Endometrium (tissue), 2 donors: ENCODE results near the gene IPO5.

Source experiments
- FAIRE-seq: peaks from 2 replicates; lab custom pipeline; 2012; peaks lifted over from hg19 to GRCh38; lab: Jason Lieb, UNC
- donor health status: control.
- donor health status: control.

IPO5 gene

DNA sequence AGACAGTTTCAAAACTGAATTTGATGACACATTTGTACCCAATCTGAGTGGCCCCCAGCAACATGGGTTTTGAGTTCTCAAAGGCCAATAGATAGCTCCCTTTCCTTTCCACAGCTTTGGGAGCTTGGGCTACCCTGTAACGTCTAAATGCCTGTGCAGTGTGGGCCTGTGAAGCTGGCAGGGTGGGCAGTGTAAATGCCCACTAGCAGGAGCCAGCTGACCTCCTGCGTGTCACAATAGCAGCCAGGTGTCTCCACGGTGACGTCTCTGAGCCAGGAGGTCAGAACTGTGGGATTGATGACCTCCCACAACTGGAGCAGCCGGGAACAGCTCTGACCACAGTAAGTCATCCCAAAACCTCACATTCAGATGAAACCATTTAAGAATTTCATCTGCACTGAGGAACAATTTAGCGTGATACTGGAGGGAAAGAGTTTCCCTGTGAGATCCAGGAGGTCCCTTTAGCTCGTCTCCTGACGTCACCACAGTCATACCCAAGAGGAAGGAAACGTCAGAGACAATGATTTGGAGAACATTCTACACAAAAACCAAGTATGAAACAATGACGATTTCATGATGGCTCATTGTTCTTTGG is at the start of gene IPO5:
IPO5 (plus strand) TSS at position 300 of the 595 bp plus-strand sequence. CDS start 23,022 bp downstream, outside the sequence.
- FAIRE-seq = no peak

DNA sequence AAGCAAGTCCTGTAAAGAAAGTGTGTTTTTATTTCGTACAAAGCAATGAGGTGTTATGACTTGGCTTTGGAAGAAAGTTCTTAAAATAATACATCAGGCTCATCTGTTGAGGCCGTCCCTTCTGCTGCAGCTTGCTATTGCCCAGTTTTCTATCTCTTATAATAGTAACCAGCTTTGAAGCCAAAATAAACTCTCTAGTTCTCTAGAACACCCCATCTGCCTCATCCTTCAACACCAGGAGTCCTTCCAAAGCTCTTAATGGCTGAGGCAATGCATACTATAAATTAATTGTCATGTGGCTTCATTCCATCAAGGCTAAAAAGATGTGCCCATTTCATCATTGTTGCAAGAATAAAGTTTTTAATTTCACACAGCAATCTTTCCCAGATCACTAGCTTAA is 49.4 kb upstream of the IPO5 start:
- FAIRE-seq = no peak

DNA sequence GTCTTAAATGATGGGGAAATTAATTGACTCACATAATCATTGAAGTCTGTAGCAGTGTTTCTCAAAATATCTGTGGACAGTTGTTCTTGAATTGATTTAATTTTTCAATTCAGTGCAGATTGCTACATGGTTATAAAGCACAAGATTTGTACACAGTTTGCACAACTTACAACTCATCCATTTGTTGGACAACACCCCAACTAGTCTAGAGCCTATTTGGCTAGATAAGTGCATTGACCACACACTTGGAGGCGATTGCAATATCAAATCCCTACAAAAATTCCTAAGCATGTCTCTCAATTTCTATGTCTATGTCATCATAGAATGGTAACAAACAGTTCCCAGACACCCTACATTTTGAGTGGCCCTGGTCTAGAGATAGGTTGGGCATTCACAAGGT is 48.0 kb upstream of the IPO5 start:
- FAIRE-seq = no peak

DNA sequence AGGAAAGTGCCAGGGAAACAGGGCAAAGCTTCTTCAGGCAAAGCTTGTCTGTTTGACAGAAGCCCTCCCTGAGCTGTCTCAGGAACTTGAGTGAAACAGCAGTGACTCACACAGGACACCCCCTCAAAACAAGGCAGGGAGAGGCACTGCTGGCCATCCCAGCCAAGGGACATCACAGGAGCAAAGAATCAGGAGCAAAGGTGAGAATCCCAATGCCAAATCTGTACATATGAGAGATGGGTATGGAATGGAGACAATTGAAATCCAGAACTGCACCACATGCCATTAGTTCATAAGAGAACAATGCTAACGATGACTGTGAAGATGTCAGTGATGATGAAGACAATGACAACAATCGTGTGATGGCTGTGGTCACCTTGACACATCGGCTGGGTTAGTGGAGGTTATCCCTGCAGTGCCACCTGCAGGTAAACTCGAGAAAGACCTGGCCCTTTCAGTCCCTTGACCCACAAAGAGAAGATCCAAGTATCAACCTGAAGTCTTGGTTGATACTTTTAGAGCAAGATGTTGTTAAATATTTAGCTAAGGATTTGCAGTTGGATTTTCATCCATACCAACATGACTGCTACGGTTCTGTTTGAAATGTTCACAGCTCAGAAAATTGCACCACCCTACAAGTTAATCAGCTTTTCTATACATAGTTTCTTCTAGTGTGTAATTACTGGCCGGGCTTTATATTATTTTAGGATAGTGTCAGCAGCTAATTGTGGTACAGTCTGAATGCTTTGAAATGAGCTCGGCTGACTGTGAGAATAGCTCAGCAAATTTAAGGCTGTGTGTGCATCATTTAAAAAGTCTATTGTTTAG is 42.0 kb upstream of the IPO5 start:
- no peak for FAIRE-seq

DNA sequence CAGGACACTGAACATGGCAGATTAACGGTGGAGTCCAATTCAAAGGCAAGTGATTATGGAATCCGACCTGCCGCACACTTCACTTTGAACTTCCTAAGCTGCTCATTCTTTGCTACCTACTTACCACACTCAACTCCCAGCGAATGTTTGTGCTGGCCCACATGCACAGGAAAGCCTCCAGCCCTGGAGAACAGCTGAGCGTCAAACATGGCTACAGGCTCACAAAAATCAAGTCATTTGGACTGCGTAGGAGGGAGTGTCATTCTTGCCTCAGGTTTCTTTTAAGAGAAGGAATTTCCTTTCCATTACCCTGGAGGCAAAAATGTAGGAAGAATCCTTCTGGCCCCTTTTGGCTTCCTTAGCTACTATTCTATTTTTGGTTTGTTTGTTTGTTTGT is 41.3 kb upstream of the IPO5 start:
- FAIRE-seq = no peak

DNA sequence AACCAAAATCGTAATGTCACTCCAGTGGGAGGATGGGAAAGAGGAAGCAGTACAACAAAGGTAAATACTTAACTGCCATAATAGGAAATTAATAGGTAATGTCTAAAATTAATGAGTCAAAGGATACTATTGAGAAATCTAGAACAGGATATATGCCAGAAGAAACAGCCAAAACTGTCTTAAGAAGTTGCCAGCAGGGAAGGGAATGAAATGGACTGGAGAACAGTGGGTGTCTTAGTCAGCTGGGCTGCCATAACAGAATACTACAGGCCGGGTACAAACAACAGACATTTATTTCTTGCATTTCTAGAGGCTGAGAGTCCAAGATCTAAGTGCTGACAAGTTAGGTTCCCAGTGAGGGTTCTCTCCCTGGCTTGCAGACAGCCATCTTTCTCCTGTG is 40.3 kb upstream of the IPO5 start:
- no peak for FAIRE-seq

DNA sequence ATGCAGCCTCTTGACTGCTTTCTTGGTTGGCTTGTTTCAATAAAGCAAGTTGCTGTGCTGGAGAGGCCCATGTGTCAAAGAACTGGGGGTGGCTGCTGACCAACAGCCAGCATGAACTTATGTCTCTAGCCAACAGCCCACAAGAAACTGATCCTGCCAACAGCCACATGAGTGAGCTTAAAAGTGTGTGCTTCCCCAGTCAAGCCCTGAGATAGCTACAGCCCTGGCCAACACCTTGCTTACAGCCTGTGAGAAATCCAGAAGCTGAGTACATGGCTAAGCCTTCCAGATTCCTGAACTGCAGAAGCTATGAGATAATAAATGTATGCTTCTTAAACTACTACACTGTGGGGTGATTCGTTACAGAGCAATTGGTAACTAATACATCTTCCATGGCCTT is 38.9 kb upstream of the IPO5 start:
- FAIRE-seq = no peak

DNA sequence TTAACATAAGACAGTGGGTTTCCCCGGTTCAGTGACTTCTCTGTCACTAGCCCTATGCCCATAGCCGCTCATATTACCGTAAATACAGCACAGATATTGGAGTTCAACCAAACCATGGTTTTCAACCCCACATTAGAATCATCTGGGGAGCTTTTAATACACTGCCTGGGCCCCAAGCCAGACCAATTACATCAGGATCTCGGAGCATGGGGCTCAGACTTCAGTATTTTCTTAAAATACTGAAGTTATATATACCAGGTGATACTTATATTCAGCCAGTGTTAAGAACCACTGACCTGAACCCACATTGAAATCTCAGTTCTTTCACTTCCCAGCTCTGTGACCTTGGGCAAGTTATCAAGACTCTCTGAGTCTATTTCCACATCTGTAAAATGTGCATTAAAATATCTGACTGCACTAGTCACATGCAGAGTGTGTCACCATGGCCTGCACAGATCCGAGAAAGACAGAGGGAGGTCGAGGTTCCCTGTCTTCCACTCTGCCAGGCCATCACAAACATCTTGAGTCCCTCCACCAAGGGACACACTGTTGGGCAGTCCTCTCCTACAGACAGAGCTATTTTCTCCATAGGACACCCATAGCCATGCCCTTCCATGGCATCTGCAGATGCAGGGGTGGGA is 32.2 kb upstream of the IPO5 start:
- no peak for FAIRE-seq

DNA sequence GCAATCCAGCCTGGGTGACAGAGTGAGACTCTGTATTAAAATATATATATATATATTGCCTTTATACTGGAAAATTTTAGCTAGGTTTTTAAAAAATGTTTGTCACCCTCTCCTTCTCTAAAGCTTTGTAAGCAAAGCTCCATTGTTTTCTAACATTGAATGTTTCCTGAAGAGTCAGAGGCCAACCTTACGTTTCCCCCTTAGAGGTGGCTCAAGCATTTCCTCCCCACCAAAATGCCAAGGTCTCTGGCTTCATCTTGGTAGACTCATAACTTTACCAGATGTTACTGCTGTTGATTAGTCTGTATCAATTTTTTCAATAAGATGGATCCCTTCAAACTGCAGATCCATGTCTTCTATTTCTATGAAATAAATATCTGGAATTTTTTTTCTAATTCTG is 25.2 kb upstream of the IPO5 start:
- no peak for FAIRE-seq

DNA sequence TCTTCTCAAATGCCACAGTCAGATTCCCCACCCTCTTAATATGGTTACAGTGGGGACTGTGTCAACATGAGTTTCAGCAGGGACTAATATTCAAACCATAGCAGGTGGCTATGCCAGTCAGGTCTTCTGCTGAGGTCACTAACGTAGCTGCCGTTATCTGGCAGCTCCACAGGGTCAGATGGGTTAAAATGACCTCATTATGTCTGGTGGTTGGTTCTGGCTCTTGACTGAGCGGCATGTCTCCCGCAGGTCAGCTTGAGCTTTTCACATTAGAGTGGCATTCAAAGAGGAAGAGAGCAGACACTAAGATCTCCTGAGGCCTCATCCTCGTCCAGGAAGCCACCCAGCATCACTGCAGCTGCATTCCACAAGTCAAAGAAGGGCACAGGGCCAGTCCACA is 21.4 kb upstream of the IPO5 start:
- no peak for FAIRE-seq

DNA sequence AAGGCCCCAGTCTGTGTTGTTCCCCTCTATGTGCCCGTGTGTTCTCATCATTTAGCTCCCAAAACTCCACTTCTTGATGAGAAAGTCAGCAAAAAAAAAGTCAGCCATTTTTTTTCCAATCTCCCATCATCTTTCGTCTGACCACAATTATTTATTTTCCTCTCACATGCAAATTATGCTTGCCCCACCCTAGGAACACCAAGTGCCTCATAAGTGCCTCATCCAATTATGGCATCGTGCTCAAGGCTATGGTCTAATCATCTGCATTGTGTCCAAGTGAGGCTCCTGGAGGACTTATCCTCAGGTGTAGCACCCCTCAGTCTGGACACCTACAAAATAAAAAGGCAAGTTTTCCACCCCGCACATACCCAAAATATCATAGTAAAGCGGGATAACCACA is 20.8 kb upstream of the IPO5 start:
- FAIRE-seq = no peak

DNA sequence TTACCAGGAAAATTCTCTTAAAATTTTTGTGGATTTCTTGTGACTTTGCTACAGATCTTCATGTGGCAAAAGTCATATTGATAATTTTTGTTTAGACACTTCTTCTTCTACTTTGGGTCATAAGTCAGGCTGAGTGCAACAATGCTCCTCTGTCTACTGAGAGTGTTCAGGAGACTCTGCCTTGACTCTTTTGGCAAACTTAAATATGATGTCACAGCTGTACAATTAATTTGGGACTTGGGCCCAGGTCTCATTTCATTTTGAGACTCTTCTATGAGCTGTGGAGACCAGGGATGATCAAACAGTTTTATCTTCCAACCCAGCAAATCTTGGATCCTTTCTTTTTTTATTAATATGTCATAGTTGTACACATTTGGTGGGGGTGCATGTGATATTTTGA is 19.7 kb upstream of the IPO5 start:
- FAIRE-seq = no peak

DNA sequence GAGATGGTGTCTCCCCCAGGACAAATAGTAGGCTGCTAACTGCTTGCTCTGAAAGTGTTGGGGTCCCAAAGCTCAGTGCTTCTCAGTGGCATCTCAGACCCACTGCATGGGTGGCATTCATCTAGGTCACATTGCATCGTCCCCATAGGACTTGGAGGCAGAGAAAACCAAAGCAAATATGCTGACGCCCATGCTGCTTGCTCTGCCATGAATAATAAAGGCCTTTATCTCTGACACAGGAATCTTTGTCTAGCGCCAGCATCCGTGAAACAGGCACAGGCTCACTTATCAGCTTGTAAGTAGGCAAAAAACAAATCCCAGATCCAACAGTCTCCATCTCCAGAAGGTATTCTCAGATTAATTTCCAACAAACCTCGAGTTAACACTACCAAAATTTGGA is 18.9 kb upstream of the IPO5 start:
- no peak for FAIRE-seq

DNA sequence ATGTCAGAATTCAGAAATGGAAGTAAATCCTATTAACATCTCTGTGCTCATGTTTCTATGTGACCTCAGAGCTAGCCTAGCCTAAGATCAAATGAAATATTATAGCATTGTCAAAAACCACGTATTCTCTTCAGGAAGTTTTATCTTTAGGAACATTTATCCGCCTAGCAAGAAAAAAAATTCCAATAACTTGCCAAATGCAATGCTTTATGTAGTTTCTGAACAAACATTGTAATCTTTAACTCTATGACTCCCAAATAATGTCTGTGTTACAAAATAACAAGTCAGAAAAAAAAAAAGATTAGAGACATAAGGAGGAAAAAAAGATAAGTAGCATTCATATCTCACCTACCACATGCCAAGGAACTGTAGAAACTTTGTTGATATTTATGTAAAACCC is 18.4 kb upstream of the IPO5 start:
- FAIRE-seq = no peak

DNA sequence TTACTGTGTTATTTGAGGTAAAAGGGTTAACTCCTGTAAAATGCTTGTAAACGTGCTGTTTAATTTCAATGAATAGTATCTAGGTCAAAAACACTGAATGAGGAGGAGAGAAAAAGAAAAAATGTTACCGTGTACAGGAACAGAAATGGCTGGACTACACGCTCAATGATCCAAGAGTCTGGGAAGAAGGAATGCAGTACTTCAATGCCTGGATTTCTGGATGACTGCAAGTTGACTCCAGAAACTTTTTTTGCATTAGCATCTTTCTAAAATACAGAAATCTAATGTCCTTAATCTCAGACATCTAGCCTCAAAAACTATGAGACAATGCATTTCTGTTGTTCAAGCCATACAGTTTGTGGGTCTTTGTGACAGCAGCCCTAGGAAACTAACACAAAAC is 17.4 kb upstream of the IPO5 start:
- FAIRE-seq = no peak

DNA sequence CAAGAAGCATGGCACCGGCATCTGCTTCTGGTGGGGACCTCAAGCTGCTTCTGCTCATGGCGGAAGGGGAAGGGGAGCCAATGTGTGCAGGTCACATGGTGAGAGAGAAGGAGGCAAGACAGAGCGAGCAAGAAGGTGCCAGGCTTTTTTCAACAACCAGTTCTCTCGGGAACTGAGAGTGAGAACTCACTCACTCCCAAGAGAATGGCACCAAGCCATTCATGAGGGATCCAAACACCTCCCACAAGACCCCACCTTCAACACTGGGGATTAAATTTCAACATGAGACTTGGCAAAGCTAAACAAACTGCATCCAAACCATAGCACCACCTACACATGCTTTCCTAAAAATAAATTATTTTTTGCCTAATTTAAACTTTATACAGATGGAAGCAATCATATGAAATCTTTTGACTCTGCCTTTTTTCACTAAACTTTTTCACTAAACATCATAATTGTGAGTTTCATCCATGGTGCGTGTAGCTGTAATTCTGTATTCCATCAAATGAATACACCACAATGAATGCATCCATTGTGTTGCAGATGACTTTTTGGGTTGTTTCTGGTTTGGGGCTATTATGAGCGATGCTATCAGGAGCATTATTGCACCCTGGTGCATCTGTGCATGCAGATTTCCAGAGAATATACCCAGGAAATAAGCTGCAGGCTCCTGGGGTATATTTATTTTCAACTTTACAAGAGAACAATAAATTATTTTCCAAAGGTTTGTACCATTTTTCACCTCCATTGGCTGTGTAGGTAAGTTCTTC is 14.6 kb upstream of the IPO5 start:
- FAIRE-seq = no peak

DNA sequence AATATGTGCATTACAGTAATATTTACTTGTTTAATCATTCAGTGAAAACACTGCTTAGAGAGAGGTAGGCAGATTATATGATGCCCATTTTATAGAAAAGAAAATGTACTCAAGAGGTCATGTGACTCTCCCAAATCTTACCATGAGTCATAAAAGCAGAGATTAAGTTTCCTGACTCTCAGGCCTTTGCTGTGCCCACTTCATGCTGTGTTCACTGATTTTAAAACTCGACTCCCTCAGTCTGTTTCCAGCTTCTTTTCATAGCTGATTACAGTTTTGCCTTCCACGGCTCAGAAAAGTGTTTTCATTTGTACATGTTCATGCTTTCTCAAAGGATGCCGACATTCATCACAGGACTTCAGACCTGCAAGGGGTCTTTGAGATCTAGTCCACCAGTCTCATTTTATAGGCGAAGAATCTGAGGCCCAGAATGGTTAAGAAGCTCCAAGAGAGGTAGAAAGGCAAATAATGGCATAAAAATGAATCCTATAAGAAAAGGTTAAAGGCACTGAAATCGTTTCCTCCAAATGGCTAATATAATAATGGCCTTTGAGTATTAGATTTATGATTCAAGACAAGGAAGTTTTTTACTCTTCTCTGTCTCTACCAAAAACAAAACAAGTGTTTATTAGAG is 9.0 kb upstream of the IPO5 start:
- no peak for FAIRE-seq

DNA sequence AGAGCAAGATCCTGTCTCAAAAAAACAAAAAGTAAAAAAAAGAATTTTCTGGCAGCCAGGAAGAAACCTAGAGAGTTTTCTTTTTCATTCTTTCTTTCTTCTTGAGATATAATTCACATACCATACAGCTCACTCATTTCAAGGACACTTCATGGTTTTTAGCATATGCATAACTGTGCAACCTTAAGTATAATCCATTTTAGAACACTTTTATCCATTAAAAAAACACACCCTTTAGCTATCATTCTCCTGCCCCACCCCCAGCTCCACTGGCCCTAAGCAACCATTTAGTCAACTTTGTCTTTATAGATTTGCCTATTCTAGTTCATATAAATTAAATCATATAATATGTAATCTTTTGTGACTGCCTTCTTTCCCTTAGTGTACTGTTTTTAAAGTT is 8.1 kb upstream of the IPO5 start:
- FAIRE-seq = no peak

DNA sequence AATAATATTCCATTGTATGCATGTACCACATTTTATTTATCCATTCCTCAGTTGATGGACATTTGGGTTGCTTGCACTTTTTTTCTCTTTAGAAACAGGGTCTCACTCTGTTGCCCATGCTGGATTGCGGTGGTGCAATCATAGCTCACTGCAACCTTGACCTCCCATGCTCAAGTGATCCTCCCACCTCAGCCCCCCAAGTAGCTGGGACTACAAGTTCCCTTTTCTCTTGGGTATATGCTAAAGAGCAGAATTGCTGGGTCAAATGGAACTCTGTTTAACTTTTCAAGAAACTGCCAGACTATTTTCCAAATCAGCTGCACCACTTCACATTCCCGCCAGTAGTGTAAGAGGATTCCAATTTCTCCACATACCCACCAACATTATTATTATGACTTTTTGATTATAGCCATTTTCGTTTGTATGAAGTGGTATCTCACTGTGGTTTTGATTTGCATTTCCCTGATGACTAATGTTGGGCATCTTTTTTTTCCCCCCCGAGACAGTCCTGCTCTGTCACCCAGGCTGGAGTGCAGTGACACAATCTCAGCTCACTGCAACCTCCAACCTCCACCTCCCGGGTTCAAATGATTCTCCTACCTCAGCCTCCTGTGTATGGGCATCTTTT is 7.6 kb upstream of the IPO5 start:
- FAIRE-seq = no peak

DNA sequence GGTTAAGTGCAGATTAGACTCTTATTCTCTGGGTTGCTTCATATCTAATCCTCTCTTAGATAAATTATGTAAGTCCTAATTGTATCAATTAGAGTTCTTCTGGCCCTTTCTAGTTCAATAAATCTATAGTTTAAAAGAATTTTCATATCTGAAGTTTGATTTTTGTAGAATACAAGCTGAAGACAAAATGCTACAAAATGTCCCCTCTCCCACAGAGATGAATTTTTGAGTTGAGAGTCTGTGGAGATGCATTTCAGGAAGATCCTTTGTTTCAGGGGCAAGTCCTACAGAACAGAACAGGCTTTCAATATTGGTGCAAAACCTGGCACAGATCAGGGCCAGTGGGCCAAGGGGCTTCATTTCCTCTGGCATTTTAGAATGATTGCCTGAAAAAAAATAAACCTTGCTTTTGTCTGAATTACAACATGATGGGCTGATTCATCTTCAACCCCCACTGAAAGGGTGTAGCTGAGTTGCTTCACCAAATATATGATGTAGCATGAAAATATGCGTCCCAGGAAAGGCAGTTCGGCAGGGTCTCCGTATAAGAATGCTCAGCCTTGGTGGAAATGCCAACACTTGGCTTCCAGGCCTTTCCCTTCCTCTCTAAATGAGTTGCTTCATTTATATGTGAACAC is 6.4 kb upstream of the IPO5 start:
- no peak for FAIRE-seq

DNA sequence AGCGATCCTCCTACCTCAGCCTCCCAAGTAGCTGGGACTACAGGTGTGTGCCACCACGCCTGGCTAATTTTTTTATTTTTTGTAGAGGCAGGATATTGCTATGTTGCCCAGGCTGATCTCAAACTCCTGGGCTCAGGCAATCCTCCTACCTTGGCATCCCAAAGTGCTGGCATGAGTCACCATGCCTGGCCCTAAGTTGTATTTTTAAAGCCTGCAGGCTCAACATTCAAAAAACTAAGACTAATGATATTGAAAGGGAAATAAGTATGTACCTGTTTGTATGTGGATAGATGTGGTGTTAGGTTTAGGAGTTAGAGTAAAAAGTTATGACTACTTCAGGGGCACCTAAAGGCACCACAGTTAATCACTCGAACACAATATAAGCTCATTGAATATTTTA is 5.4 kb upstream of the IPO5 start:
- FAIRE-seq = no peak
